OCI-LY7 (cell line): Measurements from ENCODE around the gene TLX2.

Source experiments
- CTCF ChIP-seq: fragments of 200-600 bp; sonication (generic); conservative IDR thresholded peaks from 2 replicates; pipeline ENCODE4 v1.5.1; 2014; ENCODE audit warnings: mild to moderate bottlenecking, antibody characterized with exemption, low read length, moderate library complexity, mixed read lengths
- EZH2phosphoT487 ChIP-seq: fragments of 200-600 bp; sonication (generic); IDR thresholded peaks from 2 replicates; pipeline ENCODE4 v1.6.1; 2018; ENCODE audit warnings: low read depth, borderline replicate concordance, mild to moderate bottlenecking, mixed run types, antibody characterized with exemption, low read length, moderate library complexity, mixed read lengths

GRCh38 chr2:74566754-74567085 is 52.5 kb downstream of the TLX2 start:
- TF ChIP-seq CTCF, result no peak
- no peak for TF ChIP-seq EZH2phosphoT487
